Lung (tissue), 12 donors: Measurements from ENCODE around the gene RPGR. TPM values are rescaled to one million over a fixed set of nuclear protein-coding genes. Genes with fewer than 3 reads are reported as not detected.

Source experiments
- ATAC-seq: fragments of 200-7000 bp; cut with Tn5 transposase; one replicate; pipeline ENCODE4 v1.9.1; 2020; ENCODE audit warnings: moderate number of reproducible peaks; ENCODE audit not compliant: insufficient read depth, low FRiP score
- DNase-seq, 3 donors: peaks; one replicate each; pipeline ENCODE4 v3.0.0-alpha.2; 2013 to 2017
- H3K27ac ChIP-seq, 2 donors: one replicate each; pipeline ENCODE4 v1.5.1; 2013; ENCODE audit warnings: mild to moderate bottlenecking in 2 of 2, moderate library complexity in 2 of 2, control low read depth in 1 of 2, inconsistent platforms in 1 of 2, low read depth in 1 of 2, low read length in 1 of 2
- H3K27me3 ChIP-seq, 3 donors: one replicate each; pipeline ENCODE4 v1.5.1; 2013; ENCODE audit warnings: low read length in 2 of 3; ENCODE audit not compliant: control insufficient read depth in 3 of 3, insufficient read depth in 3 of 3
- H3K36me3 ChIP-seq, 4 donors: one replicate each; pipeline ENCODE4 v1.5.1; 2013; ENCODE audit warnings: low read length in 4 of 4, mild to moderate bottlenecking in 1 of 4, moderate library complexity in 1 of 4; ENCODE audit not compliant: control insufficient read depth in 4 of 4, insufficient read depth in 4 of 4
- H3K4me1 ChIP-seq, 5 donors: one replicate each; pipeline ENCODE4 v1.5.1; 2013; ENCODE audit warnings: low read length in 5 of 5, mild to moderate bottlenecking in 2 of 5, moderate library complexity in 1 of 5; ENCODE audit not compliant: control insufficient read depth in 5 of 5, insufficient read depth in 5 of 5
- H3K4me3 ChIP-seq: one replicate; pipeline ENCODE4 v1.5.1; 2013; ENCODE audit warnings: mild to moderate bottlenecking, control low read depth, moderate library complexity
- H3K9ac ChIP-seq, 2 donors: one replicate each; pipeline ENCODE4 v1.5.1; 2013; ENCODE audit warnings: low read length in 2 of 2, control low read depth in 1 of 2; ENCODE audit not compliant: insufficient read depth in 1 of 2
- H3K9me3 ChIP-seq, 4 donors: one replicate each; pipeline ENCODE4 v1.5.1; 2013; ENCODE audit warnings: low read length in 3 of 4, mild to moderate bottlenecking in 1 of 4, moderate library complexity in 1 of 4; ENCODE audit not compliant: control insufficient read depth in 4 of 4, insufficient read depth in 3 of 4
- CTCF ChIP-seq: IDR thresholded peaks from 2 replicates; pipeline ENCODE4 v1.5.1; 2012; ENCODE audit warnings: mild to moderate bottlenecking; ENCODE audit errors: control extremely low read depth, extremely low read depth
- WGBS, 2 donors: extraction: QIAGEN DNeasy Blood & Tissue Kit; methylation state at CpG; one replicate each; pipeline ENCODE4 v1.1.7; 2013; 5-methylcytosine and 5-hydroxymethylcytosine counted together
- polyA plus RNA-seq, 2 donors: library from polyadenylated mRNA; stranded (reverse); fragments of 200-250 nt; gene quantifications; one replicate each; pipeline ENCODE4 v1.2.1, GENCODE V29; 2013
- total RNA-seq, 2 donors: library from RNA; depleted of rRNA in 1 of 2; stranded (reverse); fragments of >200 nt in 1 of 2; gene quantifications; one replicate each; pipeline ENCODE4 v1.2.1, GENCODE V29; 2014 to 2021
- donor health status: control.
- donor health status: control.
- donor health status: Bipolar disorder and iron deficiency.
- donor health status: healthy.
- donor health status: DM: yes; HTN: yes; CAD: no.

RPGR gene
- total and polyA plus RNA-seq, 4 donors: 17.6 to 60.2 (median 27.6) TPM

- Histone ChIP-seq H3K36me3 (no peaks in the 10 kb centered on the region), H3K27ac (no peak overlapping the region), H3K9ac (no peak overlapping the region), H3K9me3 (no peaks in the 10 kb centered on the region), H3K4me3 (no peak overlapping the region), H3K27me3 (peaks cover 0 to 23% (median 7%) of the 10 kb centered on the region in 3 donors), H3K4me1 (no peaks in the 10 kb centered on the region)
- DNase-seq (no peak), ATAC-seq (no peak)
- WGBS, 2 donors: 48 to 95% methylated on average over 2 of the region's 2 CpGs
- TF ChIP-seq CTCF: no peak
These were observed 15.8 kb upstream of the RPGR start for GRCh38 chrX:38342853-38343778.

- no peak for TF ChIP-seq CTCF
- Histone ChIP-seq H3K27ac (no peak overlapping the region), H3K4me1 (no peaks in the 10 kb centered on the region), H3K9ac (no peak overlapping the region), H3K9me3 (no peaks in the 10 kb centered on the region), H3K27me3 (peaks cover 0 to 26% (median 6%) of the 10 kb centered on the region in 3 donors), H3K4me3 (no peak overlapping the region), H3K36me3 (no peaks in the 10 kb centered on the region)
- ATAC-seq: no peak
- 69 to 86% methylated on average over 3 of the region's 3 CpGs for WGBS, 2 donors
- DNase-seq: no peak
These were observed 14.1 kb upstream of the RPGR start for GRCh38 chrX:38341442-38341841.

GRCh38 chrX:38336538-38337240 lies 9.4 kb upstream of the RPGR start:
- Histone ChIP-seq H3K36me3 (no peaks in the 10 kb centered on the region), H3K9me3 (no peaks in the 10 kb centered on the region), H3K4me3 (no peak overlapping the region), H3K27me3 (peaks cover 0 to 25% (median 9%) of the 10 kb centered on the region in 3 donors), H3K27ac (no peak overlapping the region), H3K9ac (no peak overlapping the region), H3K4me1 (no peaks in the 10 kb centered on the region)
- DNase-seq (no peak), ATAC-seq (no peak)
- 36 to 57% methylated on average over 5 of the region's 5 CpGs for WGBS, 2 donors
- no peak for TF ChIP-seq CTCF
